HG03558 (cell line): ENCODE data around the gene NPAS3.

Experiments used
- ATAC-seq: cut with Tn5 transposase; IDR thresholded peaks from one replicate; pipeline ENCODE4 v1.9.1; 2021; ENCODE audit warnings: moderate number of reproducible peaks; ENCODE audit not compliant: unreplicated experiment; ENCODE audit errors: extremely low read depth

Gene NPAS3

GRCh38 chr14:33563191-33563900 lies 624.7 kb downstream of the NPAS3 start:
- ATAC-seq: no peak

DNA sequence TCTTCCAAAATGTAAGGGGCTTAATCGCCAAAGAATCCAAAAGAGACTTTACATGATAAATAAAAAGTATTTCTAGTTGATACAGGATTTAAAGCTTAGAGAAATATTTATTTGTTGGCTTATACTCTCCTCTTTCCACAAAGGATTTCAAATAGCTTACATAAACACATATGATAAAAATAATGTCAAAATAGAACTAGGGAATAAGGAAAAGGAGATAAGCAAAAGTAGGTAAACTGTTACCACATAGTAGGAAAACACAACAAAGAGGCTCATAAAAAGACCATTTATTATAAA lies 625.2 kb downstream of the NPAS3 start:
- ATAC-seq: no peak

- ATAC-seq: peak; percentile 51
Measured at GRCh38 chr14:33564774-33565630, 626.3 kb downstream of the NPAS3 start.

DNA sequence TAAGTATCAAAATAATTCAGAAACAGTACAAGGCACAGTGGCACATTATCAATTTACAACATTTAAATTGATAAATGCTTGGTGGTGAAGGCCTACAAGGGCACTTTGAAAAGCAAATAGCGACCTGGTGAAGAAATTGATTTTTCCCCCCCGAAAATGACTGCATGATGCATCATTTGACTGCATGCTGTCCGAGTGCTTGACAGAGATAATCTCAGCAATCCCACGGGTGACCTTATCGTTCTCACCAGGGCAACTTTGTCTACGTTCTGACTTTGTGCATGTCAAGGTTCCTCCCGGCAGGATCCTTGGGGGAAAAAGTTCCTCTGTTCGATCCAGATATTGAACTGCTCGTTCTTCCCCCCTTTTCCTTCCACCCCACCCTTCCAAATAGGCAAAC lies 627.4 kb downstream of the NPAS3 start:
- no peak for ATAC-seq

DNA sequence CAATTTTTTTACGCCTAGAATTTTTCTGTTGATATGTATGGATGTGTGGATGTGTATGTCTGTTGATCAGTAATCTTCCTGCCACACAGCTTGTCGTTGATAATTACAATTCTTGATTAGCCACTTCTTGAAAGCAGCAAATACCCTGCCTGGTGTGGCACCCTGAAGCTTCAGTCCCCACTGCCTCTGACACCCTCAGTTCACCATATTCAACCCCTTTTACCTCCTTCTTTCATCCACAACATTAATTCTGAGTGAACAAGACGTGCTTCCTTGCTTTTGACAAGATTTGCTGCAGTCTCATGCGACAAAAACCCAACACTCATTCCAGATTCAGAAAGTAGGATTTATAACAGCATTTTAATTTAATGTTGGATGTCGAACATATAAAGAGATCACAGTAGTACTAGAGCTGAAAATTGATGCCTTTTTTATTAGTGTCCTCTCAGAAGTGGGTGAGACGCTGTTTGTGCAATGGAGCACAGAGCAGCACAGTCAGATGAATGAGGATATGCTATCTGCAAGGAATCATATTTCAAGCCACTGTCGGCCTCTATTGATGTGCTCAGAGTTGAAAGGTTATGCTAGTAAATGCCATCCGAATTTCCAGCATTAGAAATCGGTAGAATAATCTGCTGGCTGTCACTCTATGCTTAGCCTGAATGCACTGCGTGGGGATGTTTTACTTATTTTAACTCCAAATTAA lies 628.5 kb downstream of the NPAS3 start:
- no peak for ATAC-seq

DNA sequence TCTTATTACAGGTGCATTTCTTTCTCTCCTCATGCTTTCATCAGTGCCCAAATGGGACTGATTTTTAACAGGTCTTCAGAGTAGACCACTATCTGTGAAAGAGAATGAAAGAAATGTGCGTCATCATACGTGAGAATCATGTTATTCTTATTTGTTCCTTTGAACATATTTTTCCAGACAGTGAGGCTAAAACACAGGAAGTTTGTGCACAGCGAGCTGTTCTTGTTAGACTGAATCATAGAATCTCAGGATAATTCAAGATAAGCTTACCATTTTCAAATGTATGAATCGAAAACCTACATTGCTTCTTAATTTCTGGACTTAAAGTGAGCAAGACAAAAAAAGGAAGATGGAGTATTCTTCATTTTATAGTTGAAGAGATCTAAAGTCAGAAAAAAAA lies 629.1 kb downstream of the NPAS3 start:
- ATAC-seq: no peak

- ATAC-seq: no peak
Measured at GRCh38 chr14:33568935-33569579, 630.4 kb downstream of the NPAS3 start.

DNA sequence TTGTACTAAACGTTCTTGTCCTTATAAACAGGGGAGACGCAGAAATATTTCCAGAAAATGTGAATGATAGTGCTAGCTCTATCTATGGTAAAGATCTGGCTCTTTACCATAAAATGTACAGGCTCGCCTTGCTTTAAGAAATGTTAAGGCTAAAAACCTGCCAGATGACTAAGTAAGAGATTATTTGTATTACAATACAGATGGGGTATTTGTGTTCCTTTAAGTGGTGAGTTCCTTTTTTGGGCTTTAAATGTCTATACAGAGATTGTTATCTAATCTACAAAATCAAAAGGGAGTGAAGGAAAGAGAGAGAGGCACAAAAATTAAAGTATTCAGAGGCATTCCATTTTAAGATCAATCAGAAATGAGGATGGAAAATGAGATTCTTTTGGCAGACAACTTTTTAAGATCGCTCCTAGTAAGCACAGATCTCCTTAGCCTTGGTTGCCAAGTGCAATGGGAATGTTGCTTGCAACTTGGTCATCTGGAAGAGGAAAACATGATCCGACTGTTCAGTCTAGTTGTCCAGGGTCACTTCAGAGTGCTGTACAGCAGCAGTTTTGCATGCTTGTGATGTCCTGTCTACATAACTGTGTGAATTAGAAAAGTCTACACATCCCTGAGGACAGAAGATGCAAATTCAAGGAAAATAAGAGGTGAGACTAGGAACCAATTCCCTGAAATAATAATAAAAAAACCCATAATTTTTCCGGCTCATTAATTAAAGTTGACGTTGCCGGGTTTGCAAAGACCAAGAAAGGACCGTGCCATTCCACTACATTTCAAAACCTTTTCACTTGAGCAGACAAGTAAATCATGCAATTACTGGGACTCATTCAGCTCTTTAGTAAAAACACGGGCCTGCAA lies 631.4 kb downstream of the NPAS3 start:
- no peak for ATAC-seq

GRCh38 chr14:33570694-33571310 lies 632.1 kb downstream of the NPAS3 start:
- ATAC-seq: no peak

GRCh38 chr14:33573301-33573880 lies 634.7 kb downstream of the NPAS3 start:
- ATAC-seq: no peak

GRCh38 chr14:33576014-33576413 lies 637.3 kb downstream of the NPAS3 start:
- ATAC-seq: no peak

DNA sequence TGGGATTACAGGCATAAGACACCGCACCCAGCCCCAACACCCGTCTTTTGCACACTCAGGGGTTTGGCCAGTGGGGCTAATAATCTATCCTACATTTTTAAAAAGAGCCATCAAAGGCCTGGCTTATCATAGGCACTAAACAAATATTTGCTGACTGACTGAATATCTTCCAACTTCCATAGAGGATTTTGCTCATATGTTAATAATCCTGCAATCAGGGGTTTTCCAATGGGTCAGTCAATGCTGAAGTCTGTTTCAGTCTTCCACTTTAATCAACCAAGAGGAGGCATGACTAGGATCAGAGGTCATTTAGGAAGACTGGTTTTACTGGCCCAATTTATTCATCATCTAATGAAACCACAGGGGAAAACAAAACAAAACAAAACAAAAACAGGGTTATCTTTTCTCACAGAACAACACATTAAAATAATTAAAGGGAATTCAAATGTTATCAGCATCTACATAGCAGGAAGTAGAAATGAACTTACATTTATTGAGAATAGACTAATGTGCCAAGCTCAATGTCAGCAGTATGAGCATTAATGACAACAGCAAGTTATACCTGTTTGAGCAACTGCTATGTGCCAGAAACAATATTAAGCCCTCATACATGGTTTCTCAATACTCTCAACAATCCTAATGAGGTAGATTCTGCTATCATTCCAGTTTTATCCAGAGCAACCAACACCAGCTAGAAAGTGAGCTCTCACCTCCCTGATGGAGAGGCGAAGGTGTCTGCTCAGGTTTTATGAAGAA lies 640.0 kb downstream of the NPAS3 start:
- no peak for ATAC-seq

DNA sequence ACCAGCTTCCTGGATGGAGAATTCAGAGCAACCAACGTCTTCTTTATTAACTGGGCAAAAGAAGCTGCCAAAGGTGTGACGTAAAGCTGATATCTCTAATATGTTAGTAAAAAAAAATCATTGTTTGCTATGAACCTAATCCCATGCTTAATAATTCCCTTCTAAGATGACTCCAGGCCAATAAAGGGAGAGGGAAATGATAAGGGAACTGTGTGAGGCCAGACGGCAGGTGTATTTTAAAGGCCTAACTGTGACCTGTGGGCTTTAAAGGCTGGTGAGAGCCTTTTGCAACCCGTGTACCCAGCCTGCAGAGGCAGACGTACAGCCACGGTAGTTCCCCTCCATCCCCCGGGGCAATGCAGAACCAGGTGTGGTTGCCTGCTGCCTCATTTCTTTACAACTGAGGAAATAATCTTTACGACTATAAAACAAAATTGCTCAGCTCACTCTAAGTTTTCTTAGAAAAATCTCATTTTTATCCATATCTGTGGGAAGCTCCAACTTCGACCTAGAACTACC lies 641.6 kb downstream of the NPAS3 start:
- no peak for ATAC-seq

- no peak for ATAC-seq
Measured at GRCh38 chr14:33580841-33581240, 642.2 kb downstream of the NPAS3 start.

DNA sequence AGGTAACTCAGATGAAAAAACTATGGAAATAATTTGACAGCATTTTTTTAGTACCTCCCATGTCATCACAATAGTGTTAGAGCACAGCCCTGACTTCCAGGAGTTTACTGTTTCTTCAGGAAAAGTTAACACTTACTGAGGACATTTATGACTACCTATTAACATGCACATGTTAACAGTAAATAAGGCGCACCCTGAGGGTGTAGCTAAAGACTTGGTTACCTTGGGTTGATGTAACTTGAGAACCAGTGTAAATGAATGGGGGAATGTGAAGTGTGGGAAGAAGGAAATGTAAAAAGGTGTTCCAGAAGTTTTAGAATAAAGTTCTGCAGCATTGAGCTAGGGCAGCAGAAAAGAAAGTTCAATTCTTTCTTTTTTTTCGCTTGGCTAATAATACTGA lies 646.0 kb downstream of the NPAS3 start:
- ATAC-seq: no peak

GRCh38 chr14:33586806-33587205 lies 648.1 kb downstream of the NPAS3 start:
- ATAC-seq: no peak

GRCh38 chr14:33587791-33588190 lies 649.1 kb downstream of the NPAS3 start:
- no peak for ATAC-seq

GRCh38 chr14:33588771-33589170 lies 650.1 kb downstream of the NPAS3 start:
- no peak for ATAC-seq
